Mucosa of descending colon (tissue), 3 donors: ENCODE results near the gene EFCAB6. TPM values are rescaled to one million over a fixed set of nuclear protein-coding genes. Genes with fewer than 3 reads are reported as not detected.

Experiments used
- ATAC-seq: fragments of 200-7000 bp; cut with Tn5 transposase; one replicate; pipeline ENCODE4 v1.9.1; 2020; ENCODE audit warnings: mild to moderate bottlenecking, moderate library complexity
- DNase-seq, 3 donors: peaks; one replicate each; pipeline ENCODE4 v3.0.0-alpha.2; 2020
- H3K36me3 ChIP-seq: fragments of 200-600 bp; one replicate; pipeline ENCODE4 v1.8.0; 2021; ENCODE audit warnings: low read depth, mild to moderate bottlenecking
- H3K4me1 ChIP-seq: fragments of 200-600 bp; one replicate; pipeline ENCODE4 v1.8.0; 2021; ENCODE audit warnings: low read depth, mild to moderate bottlenecking
- H3K4me3 ChIP-seq: fragments of 200-600 bp; one replicate; pipeline ENCODE4 v1.8.0; 2021; ENCODE audit warnings: mild to moderate bottlenecking
- H3K9me3 ChIP-seq: fragments of 200-600 bp; one replicate; pipeline ENCODE4 v1.8.0; 2021; ENCODE audit warnings: mild to moderate bottlenecking
- CTCF ChIP-seq: fragments of 200-600 bp; IDR thresholded peaks from one replicate; pipeline ENCODE4 v1.8.0; 2022; ENCODE audit warnings: antibody characterized with exemption, mild to moderate bottlenecking
- intact Hi-C, 2 donors: fragments of 100-400 bp; cut with DNase I in 1 of 2; cut with micrococcal nuclease in 1 of 2; formaldehyde crosslinking; loops; one replicate each; pipeline versions ENCODE4 v1.11.0 to v1.11.1; 2022; cut with DNase I, micrococcal nuclease
- total RNA-seq, 3 donors: library from RNA; stranded (reverse); fragmentation: NEBNext Ultra II Directional in 2 of 3; extraction: Animal tissue kit (Norgen Biotek cat#: 25700) in 2 of 3; gene quantifications; one replicate each; pipeline versions ENCODE4 v1.2.1 to v1.2.4, GENCODE V29; 2021 to 2023
- donor health status: DM: no; HTN: no; CAD: no; lungs with moderate emphysema.
- donor health status: DM: no; HTN: no; CAD: no.
- donor health status: DM: no; HTN: yes; CAD: no.

Gene EFCAB6
- total RNA-seq, 3 donors from 2014 or later, result 1.1 to 1.8 (median 1.7) TPM

DNA sequence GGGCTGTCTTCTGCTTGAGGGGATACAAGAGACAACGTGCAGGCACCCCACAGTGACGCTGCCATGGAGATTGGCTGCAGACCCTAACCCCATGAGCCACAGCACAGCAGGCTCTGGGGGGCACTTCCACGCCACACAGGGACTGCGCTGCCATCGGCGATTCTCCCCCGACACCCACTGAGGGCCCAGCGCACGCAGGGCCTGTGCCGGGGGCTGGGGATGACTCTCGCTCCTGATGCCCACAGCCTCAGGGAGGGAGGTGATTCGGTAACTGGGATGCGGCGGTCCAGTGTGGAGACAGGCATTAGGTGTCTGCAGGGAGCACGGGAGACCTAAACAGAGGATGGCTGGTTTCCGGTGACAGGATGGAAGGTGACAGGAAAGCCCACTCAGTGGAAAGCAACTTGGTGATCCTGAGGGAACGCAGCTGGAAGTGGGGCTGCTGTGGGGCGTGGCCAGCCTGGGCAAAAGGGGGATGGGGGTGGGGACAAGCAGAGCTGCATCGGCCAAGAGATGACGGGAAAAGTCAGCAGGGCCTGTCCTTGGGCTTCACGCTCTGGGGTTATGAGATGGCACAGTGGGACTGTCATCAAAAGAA is 37.7 kb downstream of the EFCAB6 start:
- TF ChIP-seq CTCF, result no peak
- Histone ChIP-seq H3K9me3 (no peaks in the 10 kb centered on the region), H3K4me3 (no peak overlapping the region), H3K4me1 (no peaks in the 10 kb centered on the region), H3K36me3 (no peaks in the 10 kb centered on the region)
- DNase-seq (no peak), ATAC-seq (no peak)
- intact Hi-C loops, result no loop called here

- no peak for ATAC-seq
- TF ChIP-seq CTCF, result no peak
- intact Hi-C loops, result no loop called here
- no peaks in the 10 kb centered on the region for H3K4me1 ChIP-seq
- no peak for DNase-seq
- H3K36me3 ChIP-seq, result no peaks in the 10 kb centered on the region
- H3K4me3 ChIP-seq, result no peak overlapping the region
- H3K9me3 ChIP-seq, result no peaks in the 10 kb centered on the region
These were observed 39.3 kb downstream of the EFCAB6 start for GRCh38 chr22:43772831-43773230.

- no peak for DNase-seq
- no peak for TF ChIP-seq CTCF
- intact Hi-C loops, result no loop called here
- Histone ChIP-seq H3K4me1 (no peaks in the 10 kb centered on the region), H3K9me3 (no peaks in the 10 kb centered on the region), H3K36me3 (no peaks in the 10 kb centered on the region), H3K4me3 (no peak overlapping the region)
- ATAC-seq, result no peak
These were observed 56.7 kb downstream of the EFCAB6 start for GRCh38 chr22:43755452-43755851.

DNA sequence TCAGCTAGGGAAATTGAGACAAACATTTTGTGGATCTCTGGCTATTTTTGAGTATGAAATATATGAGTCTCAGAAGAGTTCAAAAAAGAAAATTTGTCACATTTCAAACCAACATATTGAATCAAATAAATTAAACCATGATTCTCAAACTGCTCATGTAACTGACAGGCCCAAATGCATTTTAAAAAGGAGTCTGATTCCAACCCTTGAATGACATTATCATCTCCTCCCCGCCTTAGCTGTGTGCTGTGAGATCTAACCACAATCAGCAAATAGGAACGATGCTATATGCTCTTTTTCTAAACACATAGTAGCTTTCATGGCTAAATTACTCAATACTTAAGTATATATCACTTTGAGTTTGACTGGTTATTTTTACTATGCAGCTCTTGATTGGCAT is 57.1 kb downstream of the EFCAB6 start:
- ATAC-seq (no peak), DNase-seq (no peak)
- H3K9me3 ChIP-seq, result no peaks in the 10 kb centered on the region
- intact Hi-C loops, result no loop called here
- H3K36me3 ChIP-seq, result no peaks in the 10 kb centered on the region
- no peak for TF ChIP-seq CTCF
- no peaks in the 10 kb centered on the region for H3K4me1 ChIP-seq
- no peak overlapping the region for H3K4me3 ChIP-seq

- no peak for ATAC-seq
- Histone ChIP-seq H3K9me3 (no peaks in the 10 kb centered on the region), H3K4me1 (no peaks in the 10 kb centered on the region), H3K4me3 (no peak overlapping the region), H3K36me3 (no peaks in the 10 kb centered on the region)
- TF ChIP-seq CTCF, result no peak
- no peak for DNase-seq
- intact Hi-C loops, result no loop called here
These were observed 57.9 kb downstream of the EFCAB6 start for GRCh38 chr22:43754176-43754575.

- DNase-seq, result no peak
- H3K4me1 ChIP-seq, result no peaks in the 10 kb centered on the region
- H3K4me3 ChIP-seq, result no peak overlapping the region
- ATAC-seq, result no peak
- intact Hi-C loops, result no loop called here
- no peaks in the 10 kb centered on the region for H3K9me3 ChIP-seq
- TF ChIP-seq CTCF, result no peak
- no peaks in the 10 kb centered on the region for H3K36me3 ChIP-seq
These were observed 58.4 kb downstream of the EFCAB6 start for GRCh38 chr22:43753688-43754087.
